SK-N-DZ (cell line): ENCODE measurements around the gene ABHD15.

Source experiments
- DNase-seq: peaks from one replicate; pipeline ENCODE4 v3.0.0-alpha.2; 2015; ENCODE audit warnings: low spot score

Gene ABHD15

DNA sequence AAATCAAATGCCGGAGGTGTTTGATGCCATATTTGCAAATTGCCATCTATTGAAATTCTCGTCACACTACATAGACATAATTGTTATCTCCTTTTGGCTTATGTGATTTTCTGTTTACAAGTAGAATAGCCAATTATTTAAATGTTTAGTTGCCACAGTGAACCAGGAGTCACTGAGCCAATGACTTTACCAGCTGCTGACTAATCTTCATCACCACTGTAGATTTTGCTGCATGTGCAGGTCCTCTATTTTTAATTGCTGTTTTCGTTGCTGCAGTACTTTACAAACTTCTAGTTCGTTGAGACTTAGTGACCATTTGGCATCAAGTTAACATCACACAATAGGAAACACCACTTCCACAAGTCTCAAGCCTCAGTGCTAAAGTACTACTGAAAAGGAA is 22.8 kb downstream of the ABHD15 start:
- DNase-seq, result no peak

DNA sequence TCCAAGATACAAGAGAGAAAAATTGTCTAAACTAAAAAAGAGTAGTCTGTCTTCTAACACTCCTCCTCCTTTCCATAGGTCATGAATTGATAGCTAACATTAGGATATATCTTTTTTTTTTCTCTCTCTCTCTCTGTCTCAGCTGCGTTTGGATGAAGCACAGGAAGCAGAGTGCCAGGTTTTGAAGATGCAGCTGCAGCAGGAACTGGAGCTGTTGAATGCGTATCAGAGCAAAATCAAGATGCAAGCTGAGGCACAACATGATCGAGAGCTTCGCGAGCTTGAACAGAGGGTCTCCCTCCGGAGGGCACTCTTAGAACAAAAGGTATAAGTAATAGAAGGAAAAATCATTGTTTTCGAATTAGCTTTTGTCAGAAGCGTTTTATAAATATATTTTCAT is 32.9 kb downstream of the ABHD15 start:
- no peak for DNase-seq

- DNase-seq, result no peak
These were observed 40.5 kb downstream of the ABHD15 start for GRCh38 chr17:29526322-29526721.

DNA sequence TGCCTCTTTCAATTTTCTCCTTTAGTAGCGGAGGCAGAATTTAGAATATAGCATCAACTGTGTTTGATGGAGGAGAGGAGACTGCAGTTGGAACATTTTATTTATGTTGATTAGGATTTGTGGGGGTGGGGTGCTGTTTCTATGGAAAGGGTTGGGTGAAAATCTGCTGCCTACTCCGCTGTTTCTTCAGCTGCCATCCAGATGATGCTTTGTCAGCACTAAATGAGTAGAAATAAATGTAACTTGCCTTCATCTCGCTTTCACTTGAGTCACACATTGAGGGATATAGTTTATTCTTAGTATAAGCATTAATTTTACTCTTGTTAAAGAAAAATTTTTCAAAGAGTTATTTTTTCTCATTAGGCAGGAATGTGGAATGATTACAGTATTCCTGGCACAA is 42.1 kb downstream of the ABHD15 start:
- no peak for DNase-seq

DNA sequence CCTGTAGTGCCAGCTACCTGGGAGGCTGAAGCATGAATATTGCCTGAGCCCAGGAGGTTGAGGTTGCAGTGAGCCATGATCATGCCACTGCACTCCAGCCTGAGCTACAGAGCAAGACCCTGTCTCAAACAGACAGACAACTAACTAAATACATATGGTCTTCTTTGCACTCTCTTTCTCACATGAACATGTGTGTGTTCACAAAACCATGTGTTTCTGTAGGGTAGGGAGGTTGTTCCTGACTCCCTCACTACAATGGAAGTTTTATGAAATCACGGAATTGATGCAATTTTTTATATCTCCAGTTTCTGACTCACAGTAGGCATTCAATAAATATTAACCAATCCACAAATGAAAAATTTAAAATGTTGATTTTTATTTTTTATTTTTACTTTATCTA is 48.5 kb downstream of the ABHD15 start:
- DNase-seq, result no peak

GRCh38 chr17:29514792-29515191 is 52.0 kb downstream of the ABHD15 start:
- DNase-seq, result no peak

GRCh38 chr17:29510953-29511352 is 55.9 kb downstream of the ABHD15 start:
- DNase-seq, result no peak
